H1 (cell line): ENCODE results near the gene COQ8B. TPM values are rescaled to one million over a fixed set of nuclear protein-coding genes. Genes with fewer than 3 reads are reported as not detected.
A peak's percentile ranks its signal among the peaks of the same experiment; 100 is the strongest.

Experiments
- CTCF ChIA-PET: fragments of 300-600 bp; sonication (Branson Sonifier 250); formaldehyde crosslinking; loops from one replicate; lab custom pipeline; 2021; ENCODE audit not compliant: partially characterized antibody; lab: Charles Lee
- POLR2A ChIA-PET: fragments of 300-600 bp; sonication (Branson Sonifier 250); formaldehyde crosslinking; loops from one replicate; lab custom pipeline; 2021; ENCODE audit warnings: inconsistent platforms; ENCODE audit not compliant: partially characterized antibody; lab: Charles Lee
- DNase-seq, 2 experiments: peaks; one replicate each; pipeline versions ENCODE4 v3.0.0 to v3.0.0-alpha.2; 2010 to 2022; ENCODE audit warnings: low spot score in 2 of 2, low read depth in 1 of 2, mixed read lengths in 1 of 2
- FAIRE-seq: peaks from 2 replicates; lab custom pipeline; 2011; peaks lifted over from hg19 to GRCh38; lab: Jason Lieb, UNC
- H2AFZ ChIP-seq: 2 replicates; pipeline ENCODE4 v1.8.1; 2012; ENCODE audit warnings: low read length, inconsistent platforms
- H2AK5ac ChIP-seq: 2 replicates; pipeline ENCODE4 v1.6.1; 2013; ENCODE audit warnings: low read depth, low read length
- H2BK120ac ChIP-seq: replicated peaks from 2 replicates; pipeline ENCODE3; 2013; ENCODE audit warnings: low read depth, low read length, inconsistent platforms
- H2BK12ac ChIP-seq: 2 replicates; pipeline ENCODE4 v1.6.1; 2013; ENCODE audit warnings: low read depth, low read length
- H2BK15ac ChIP-seq: 2 replicates; pipeline ENCODE4 v1.6.1; 2013; ENCODE audit warnings: low read length
- H2BK20ac ChIP-seq: 2 replicates; pipeline ENCODE4 v1.6.1; 2013; ENCODE audit warnings: low read length
- H2BK5ac ChIP-seq: 2 replicates; pipeline ENCODE4 v1.6.1; 2013; ENCODE audit warnings: low read depth, low read length
- H3K14ac ChIP-seq: 2 replicates; pipeline ENCODE4 v1.6.1; 2013; ENCODE audit warnings: inconsistent platforms; ENCODE audit not compliant: insufficient read length
- H3K18ac ChIP-seq: 2 replicates; pipeline ENCODE4 v1.6.1; 2013; ENCODE audit warnings: low read length; ENCODE audit errors: extremely low read depth
- H3K23ac ChIP-seq: 2 replicates; pipeline ENCODE4 v1.6.1; 2013; ENCODE audit warnings: inconsistent platforms; ENCODE audit not compliant: insufficient read length
- H3K23me2 ChIP-seq: 2 replicates; pipeline ENCODE4 v1.6.1; 2013; ENCODE audit warnings: low read depth, low read length
- H3K27ac ChIP-seq: 2 replicates; pipeline ENCODE4 v1.6.1; 2011; ENCODE audit warnings: low read depth, low read length, inconsistent platforms
- H3K27me3 ChIP-seq, 4 experiments: replicated peaks in 1 of 4; 1 replicate in 1 of 4; 2 replicates in 3 of 4; pipeline versions ENCODE4 v1.6.1 to v1.8.1; 2011 to 2013; ENCODE audit warnings: low read length in 3 of 4, mild to moderate bottlenecking in 3 of 4, inconsistent platforms in 2 of 4, mixed read lengths in 2 of 4, moderate library complexity in 1 of 4; ENCODE audit not compliant: control insufficient read depth in 3 of 4, insufficient read depth in 3 of 4; ENCODE audit errors: extremely low read depth in 1 of 4
- H3K36me3 ChIP-seq, 4 experiments: 2 replicates each; pipeline versions ENCODE4 v1.6.1 to v1.8.1; 2011 to 2013; ENCODE audit warnings: mild to moderate bottlenecking in 4 of 4, low read length in 3 of 4, moderate library complexity in 2 of 4, control low read depth in 1 of 4, inconsistent platforms in 1 of 4; ENCODE audit not compliant: insufficient read depth in 4 of 4, control insufficient read depth in 2 of 4
- H3K4ac ChIP-seq: replicated peaks from 2 replicates; pipeline ENCODE3; 2013; ENCODE audit warnings: low read length, low read depth, mixed read lengths, inconsistent platforms; ENCODE audit not compliant: insufficient read length
- H3K4me1 ChIP-seq, 4 experiments: replicated peaks in 1 of 4; 1 replicate in 1 of 4; 2 replicates in 3 of 4; pipeline versions ENCODE4 v1.6.1 to v1.8.1; 2011 to 2013; ENCODE audit warnings: low read length in 3 of 4, inconsistent platforms in 2 of 4, mixed read lengths in 1 of 4; ENCODE audit not compliant: insufficient read depth in 4 of 4, control insufficient read depth in 3 of 4
- H3K4me2 ChIP-seq, 2 experiments: 2 replicates each; pipeline versions ENCODE4 v1.6.1 to v1.8.1; 2011 to 2013; ENCODE audit warnings: low read depth in 2 of 2, low read length in 2 of 2, control low read depth in 1 of 2, inconsistent platforms in 1 of 2, mild to moderate bottlenecking in 1 of 2; ENCODE audit not compliant: insufficient read depth in 1 of 2
- H3K4me3 ChIP-seq, 4 experiments: fragments of 200-600, 300-600 bp in 1 of 4; sonication (generic), shearing (Covaris generic), sonication (Bioruptor Twin) in 1 of 4; 2 replicates each; pipeline versions ENCODE4 v1.5.1 to v1.8.1; 2011 to 2016; ENCODE audit warnings: low read length in 4 of 4, low read depth in 3 of 4, control low read depth in 2 of 4, inconsistent platforms in 2 of 4, mild to moderate bottlenecking in 2 of 4, mixed read lengths in 1 of 4, moderate library complexity in 1 of 4; ENCODE audit not compliant: insufficient read depth in 2 of 4; ENCODE audit errors: extremely low read depth in 1 of 4
- H3K56ac ChIP-seq: replicated peaks from 2 replicates; pipeline ENCODE3; 2013; ENCODE audit warnings: low read depth, mild to moderate bottlenecking, mixed read lengths, low read length, inconsistent platforms; ENCODE audit not compliant: insufficient read length
- H3K79me1 ChIP-seq: 2 replicates; pipeline ENCODE4 v1.6.1; 2013; ENCODE audit warnings: low read depth, low read length, control low read depth
- H3K79me2 ChIP-seq, 2 experiments: 2 replicates each; pipeline versions ENCODE4 v1.6.1 to v1.8.1; 2012 to 2013; ENCODE audit warnings: low read length in 2 of 2, mild to moderate bottlenecking in 2 of 2, inconsistent platforms in 1 of 2; ENCODE audit not compliant: insufficient read depth in 2 of 2, control insufficient read depth in 1 of 2
- H3K9ac ChIP-seq, 4 experiments: replicated peaks in 1 of 4; 1 replicate in 1 of 4; 2 replicates in 3 of 4; pipeline versions ENCODE4 v1.6.1 to v1.8.1; 2011 to 2013; ENCODE audit warnings: low read depth in 3 of 4, low read length in 3 of 4, control low read depth in 2 of 4, mild to moderate bottlenecking in 2 of 4, moderate library complexity in 2 of 4, inconsistent platforms in 1 of 4; ENCODE audit errors: extremely low read depth in 1 of 4
- H3K9me3 ChIP-seq, 2 experiments: 2 replicates each; pipeline versions ENCODE4 v1.6.1 to v1.8.1; 2012 to 2013; ENCODE audit warnings: mild to moderate bottlenecking in 2 of 2, moderate library complexity in 2 of 2, control low read depth in 1 of 2, inconsistent platforms in 1 of 2, low read depth in 1 of 2, low read length in 1 of 2, mixed read lengths in 1 of 2; ENCODE audit not compliant: insufficient read depth in 2 of 2
- H4K20me1 ChIP-seq, 2 experiments: replicated peaks in 1 of 2; 2 replicates each; pipeline versions ENCODE3 to v1.8.1; 2011 to 2013; ENCODE audit warnings: inconsistent platforms in 2 of 2, low read length in 2 of 2, mild to moderate bottlenecking in 1 of 2; ENCODE audit not compliant: insufficient read depth in 2 of 2, control insufficient read depth in 1 of 2
- H4K5ac ChIP-seq: 2 replicates; pipeline ENCODE4 v1.6.1; 2013; ENCODE audit warnings: low read length, low read depth, mixed read lengths, inconsistent platforms; ENCODE audit not compliant: insufficient read length
- H4K8ac ChIP-seq: 2 replicates; pipeline ENCODE4 v1.8.0; 2013; ENCODE audit warnings: mild to moderate bottlenecking, moderate library complexity, low read length, inconsistent platforms; ENCODE audit not compliant: insufficient read depth; ENCODE audit errors: extremely low read depth
- H4K91ac ChIP-seq: replicated peaks from 2 replicates; pipeline ENCODE3; 2013; ENCODE audit warnings: low read length, mixed read lengths, inconsistent platforms; ENCODE audit not compliant: insufficient read length
- POLR2A ChIP-seq, 2 experiments: IDR thresholded peaks; 1 replicate in 1 of 2; 2 replicates in 1 of 2; pipeline ENCODE4 v1.6.1; 2011; ENCODE audit warnings: low read depth in 2 of 2, low read length in 2 of 2, mild to moderate bottlenecking in 2 of 2; ENCODE audit errors: control extremely low read depth in 1 of 2
- POLR2AphosphoS5 ChIP-seq: IDR thresholded peaks from 2 replicates; pipeline ENCODE4 v1.6.1; 2011; ENCODE audit warnings: low read depth, low read length
- TEAD4 ChIP-seq: IDR thresholded peaks from 2 replicates; pipeline ENCODE4 v1.6.1; 2012; ENCODE audit warnings: low read depth, low read length, inconsistent platforms, mixed read lengths
- WGBS, 2 experiments: shearing (Covaris generic) in 1 of 2; methylation state at CpG; one replicate each; pipeline versions ENCODE4 v1.1.6 to v1.1.7; 2013 to 2015; ENCODE audit warnings: low lambda C conversion rate in 2 of 2, mixed read lengths in 2 of 2, inconsistent platforms in 1 of 2, low coverage in 1 of 2, missing lambda C conversion rate in 1 of 2; ENCODE audit not compliant: insufficient replicate concordance in 2 of 2, insufficient coverage in 1 of 2, insufficient read length in 1 of 2; ENCODE audit errors: extremely low coverage in 1 of 2, missing lambda C conversion rate in 1 of 2; 5-methylcytosine and 5-hydroxymethylcytosine counted together
- polyA plus RNA-seq, 7 experiments: library from polyadenylated mRNA; depleted of rRNA in 3 of 7; stranded (reverse) in 5 of 7; unstranded in 2 of 7; fragments of >200 nt in 5 of 7; fragments of 200-250 nt in 2 of 7; gene quantifications; 1 replicate in 5 of 7; 2 replicates in 1 of 7; 4 replicates in 1 of 7; pipeline versions ENCODE4 v1.2.1 to v1.2.3, GENCODE V29; 2011 to 2013; ENCODE audit warnings: missing spikeins in 2 of 7, mixed read lengths in 2 of 7
- total RNA-seq: library from RNA; stranded (reverse); fragmentation: NEBNext Ultra II Directional; extraction: Animal tissue kit (Norgen Biotek cat#: 25700); gene quantifications from 2 replicates; pipeline ENCODE4 v1.2.1, GENCODE V29; 2021

Gene COQ8B
- total and polyA plus RNA-seq, 2 of the 8 experiments (the other 6 are each of a cell fraction or from before 2014, with no cell fraction given) = 41.7 to 46.1 TPM

- Histone ChIP-seq H3K4ac (no peak overlapping the region), H4K8ac (no peak overlapping the region), H3K4me2 (no peak overlapping the region; a peak in 1 of 4 replicates), H4K91ac (no peak overlapping the region), H2BK20ac (no peak overlapping the region), H3K14ac (no peak overlapping the region), H2BK120ac (no peak overlapping the region), H3K23me2 (no peaks in the 10 kb centered on the region), H3K9ac (no peak overlapping the region), H3K79me2 (peaks cover 38 to 68% of the 10 kb centered on the region in 2 experiments), H3K36me3 (peaks cover 32 to 83% (median 58%) of the 10 kb centered on the region in 4 experiments; a peak in 7 of 8 replicates), H3K56ac (no peak overlapping the region), H3K4me3 (no peak overlapping the region), H2AFZ (no peak overlapping the region), H4K20me1 (peaks cover 26 to 37% of the 10 kb centered on the region in 2 experiments), H2BK15ac (no peak overlapping the region), H2BK5ac (no peak overlapping the region), H3K79me1 (peaks cover 7% of the 10 kb centered on the region), H4K5ac (no peak overlapping the region), H3K27me3 (no peaks in the 10 kb centered on the region), H3K9me3 (no peaks in the 10 kb centered on the region), H2AK5ac (no peak overlapping the region), H2BK12ac (no peak overlapping the region), H3K27ac (no peak overlapping the region; the same call in 1 of the 2 replicates), H3K18ac (no peak overlapping the region), H3K4me1 (no peaks in the 10 kb centered on the region; a peak in 2 of 7 replicates), H3K23ac (no peak overlapping the region)
- WGBS, 2 experiments = 93% methylated on average over 10 of the region's 11 CpGs; no CpG with 5 or more reads in 1 of the 2 experiments
- POLR2A ChIA-PET = interaction anchor here (0.6 to 15.7 kb wide), 8 partner anchors 14 to 647 kb away, joined by 3 to 399 read pairs (median 5); partner anchors contain the start of genes COQ8B, EGLN2, ITPKC and MIA
- no peak for DNase-seq
- CTCF ChIA-PET = interaction anchor here (0.6 to 3.4 kb wide), 8 partner anchors 9 to 618 kb away, joined by 3 to 14 read pairs (median 3); partner anchors contain the start of gene EGLN2
- TF ChIP-seq POLR2AphosphoS5 (peak; percentile 82), POLR2A (IDR thresholded peaks at IDR 0.05; ENCODE audit: control extremely low read depth in 1 of 2, low read depth in 2 of 2, low read length in 2 of 2) (0 out of 3 replicates have a peak, but pooled peaks of 1 of the 2 experiments have one; percentile 24), TEAD4 (no peak)
- FAIRE-seq = no peak
Measured at GRCh38 chr19:40756502-40757110, 39.9 kb upstream of the COQ8B start.
